WI38 (cell line): ENCODE measurements around the gene RGS13.

Experiments
- H3K4me3 ChIP-seq: 2 replicates; pipeline ENCODE4 v1.5.1; 2011; ENCODE audit warnings: low read depth, mild to moderate bottlenecking, control low read depth, low read length
- TF ChIP-seq, protein P1 (sequence below): IDR thresholded peaks from 2 replicates; pipeline ENCODE4 v1.5.1; 2012; ENCODE audit warnings: low read depth, mild to moderate bottlenecking, control low read depth, low read length

RGS13 gene

GRCh38 chr1:192635939-192636338 lies at the start of gene RGS13:
Gene RGS13 (plus strand): TSS chr1:192636147. CDS start chr1:192644335, 8,188 bp downstream.
- no peak within 1 kb of the TSS for H3K4me3 ChIP-seq
- TF ChIP-seq, protein P1, sequence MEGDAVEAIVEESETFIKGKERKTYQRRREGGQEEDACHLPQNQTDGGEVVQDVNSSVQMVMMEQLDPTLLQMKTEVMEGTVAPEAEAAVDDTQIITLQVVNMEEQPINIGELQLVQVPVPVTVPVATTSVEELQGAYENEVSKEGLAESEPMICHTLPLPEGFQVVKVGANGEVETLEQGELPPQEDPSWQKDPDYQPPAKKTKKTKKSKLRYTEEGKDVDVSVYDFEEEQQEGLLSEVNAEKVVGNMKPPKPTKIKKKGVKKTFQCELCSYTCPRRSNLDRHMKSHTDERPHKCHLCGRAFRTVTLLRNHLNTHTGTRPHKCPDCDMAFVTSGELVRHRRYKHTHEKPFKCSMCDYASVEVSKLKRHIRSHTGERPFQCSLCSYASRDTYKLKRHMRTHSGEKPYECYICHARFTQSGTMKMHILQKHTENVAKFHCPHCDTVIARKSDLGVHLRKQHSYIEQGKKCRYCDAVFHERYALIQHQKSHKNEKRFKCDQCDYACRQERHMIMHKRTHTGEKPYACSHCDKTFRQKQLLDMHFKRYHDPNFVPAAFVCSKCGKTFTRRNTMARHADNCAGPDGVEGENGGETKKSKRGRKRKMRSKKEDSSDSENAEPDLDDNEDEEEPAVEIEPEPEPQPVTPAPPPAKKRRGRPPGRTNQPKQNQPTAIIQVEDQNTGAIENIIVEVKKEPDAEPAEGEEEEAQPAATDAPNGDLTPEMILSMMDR: no peak

DNA sequence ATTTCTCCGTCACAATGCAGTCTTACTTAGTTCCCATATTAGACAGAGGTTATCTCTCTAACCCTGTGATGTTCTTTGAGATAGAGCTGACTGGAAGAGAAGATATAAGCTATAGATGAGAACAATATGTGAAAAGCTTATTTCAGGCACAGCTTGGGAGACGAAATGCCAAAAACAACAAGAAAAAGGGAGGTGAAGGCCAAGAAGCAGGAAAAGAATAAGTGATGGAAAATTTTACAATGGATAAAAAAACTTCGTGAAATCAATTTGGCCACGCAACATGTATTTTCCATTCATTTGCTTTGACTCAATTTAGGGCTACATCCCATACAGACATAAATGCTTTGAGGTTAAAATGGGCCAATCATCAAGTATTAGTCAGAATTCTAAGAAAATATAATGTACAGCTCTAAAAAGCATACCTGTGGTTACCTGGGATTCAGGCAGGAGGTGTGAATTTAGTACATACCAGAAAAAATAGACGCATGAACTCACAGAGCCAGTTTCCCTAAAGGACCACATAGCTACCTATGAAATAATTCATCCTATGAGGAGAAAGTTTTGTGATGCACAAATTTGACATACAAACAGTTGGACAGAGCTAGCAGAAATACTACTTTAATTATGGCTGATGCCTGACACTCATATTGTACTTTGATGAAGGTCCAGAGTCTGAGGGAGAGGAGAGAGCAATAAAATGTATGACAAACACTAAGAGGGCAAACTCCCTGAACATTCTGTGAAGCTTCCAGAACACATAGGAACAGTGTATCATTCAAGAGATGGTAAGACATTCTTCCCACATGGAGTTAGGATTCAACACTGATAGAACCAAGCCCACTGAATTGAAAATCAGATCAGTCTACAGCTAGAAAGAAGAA lies 48.3 kb upstream of the RGS13 start:
- TF ChIP-seq, protein P1: no peak
- H3K4me3 ChIP-seq: no peak overlapping the region

GRCh38 chr1:192588546-192588945 lies 47.4 kb upstream of the RGS13 start:
- H3K4me3 ChIP-seq: no peak overlapping the region
- TF ChIP-seq, protein P1: no peak

DNA sequence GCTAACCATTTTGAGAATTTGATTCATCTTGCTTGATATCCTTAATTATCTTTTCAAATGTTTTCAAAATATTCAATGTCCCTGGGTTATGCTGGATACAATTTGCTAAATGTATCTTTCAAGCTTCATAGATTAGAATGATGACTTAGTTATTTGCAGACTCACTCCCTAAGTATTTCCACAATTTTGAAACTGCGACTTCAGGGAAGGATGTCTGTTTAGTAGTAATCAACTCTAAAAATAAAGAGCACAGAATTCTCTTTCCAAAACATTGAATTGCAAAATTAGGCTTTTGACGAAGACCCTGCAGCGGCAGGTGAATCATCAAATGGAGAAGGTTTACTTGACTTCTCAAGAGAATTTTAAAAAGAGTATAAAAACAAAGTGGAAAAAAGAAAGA lies 46.1 kb upstream of the RGS13 start:
- H3K4me3 ChIP-seq: no peak overlapping the region
- TF ChIP-seq, protein P1: no peak

DNA sequence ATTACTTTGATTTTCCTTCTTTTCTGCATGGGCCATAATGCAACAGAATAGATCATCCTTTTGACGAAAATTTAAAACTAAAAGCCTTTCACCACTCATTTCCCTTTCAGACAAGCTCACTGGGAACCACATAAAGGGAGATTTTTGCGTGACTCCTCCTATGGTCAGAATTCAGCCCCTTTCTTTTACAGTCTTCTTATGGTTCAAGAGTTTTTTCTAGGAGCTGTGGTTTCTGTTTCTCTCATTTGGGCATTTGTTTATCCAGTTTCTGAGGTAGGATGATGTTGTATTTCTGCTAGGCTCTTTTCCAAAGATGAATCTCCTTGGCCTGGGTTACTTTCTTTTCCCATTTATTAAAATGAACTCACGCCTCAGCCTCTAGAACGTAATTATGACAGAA lies 43.4 kb upstream of the RGS13 start:
- TF ChIP-seq, protein P1: no peak
- no peak overlapping the region for H3K4me3 ChIP-seq

DNA sequence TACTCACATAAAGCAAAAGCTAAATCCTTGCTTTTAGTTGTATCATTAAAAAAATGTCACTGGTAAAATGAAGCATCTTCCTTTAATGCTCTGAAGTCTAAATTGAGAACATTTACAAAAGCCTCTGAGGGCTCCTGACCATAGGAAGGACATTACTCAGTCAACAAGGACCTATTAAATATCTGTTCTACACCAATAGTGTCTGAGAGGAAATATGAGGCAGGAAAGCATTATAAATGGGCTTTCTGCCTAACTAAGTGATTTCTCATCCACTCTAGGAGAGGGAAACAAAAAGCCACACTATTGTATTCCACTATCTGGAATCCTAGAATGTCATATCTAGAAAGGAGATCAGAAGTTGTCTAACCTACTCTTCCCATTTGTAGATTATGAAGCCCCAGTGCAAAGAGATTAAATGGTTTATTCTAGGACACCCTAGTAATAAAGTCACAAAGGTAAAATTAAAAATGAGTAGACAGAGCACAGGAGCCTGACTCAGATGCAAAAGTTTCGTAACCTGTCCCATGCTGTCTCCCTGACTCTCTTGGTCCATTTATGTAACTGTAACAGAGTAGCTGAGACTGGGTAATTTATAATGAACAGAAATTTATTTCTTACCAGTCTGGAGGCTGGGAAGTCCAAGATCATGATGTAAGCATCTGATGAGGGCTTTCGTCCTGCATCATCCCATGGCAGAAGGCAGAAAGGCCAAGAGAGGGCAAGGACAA lies 42.8 kb upstream of the RGS13 start:
- TF ChIP-seq, protein P1: no peak
- H3K4me3 ChIP-seq: no peak overlapping the region

GRCh38 chr1:192595299-192595698 lies 40.6 kb upstream of the RGS13 start:
- TF ChIP-seq, protein P1: no peak
- H3K4me3 ChIP-seq: no peak overlapping the region
